HG03354 (cell line): ENCODE results near the gene MAP3K6.
A peak's percentile ranks its signal among the peaks of the same experiment; 100 is the strongest.

Experiments
- ATAC-seq: cut with Tn5 transposase; IDR thresholded peaks from one replicate; pipeline ENCODE4 v1.9.1; 2021; ENCODE audit warnings: mild to moderate bottlenecking; ENCODE audit not compliant: unreplicated experiment, poor library complexity, severe bottlenecking

The MAP3K6 gene

DNA sequence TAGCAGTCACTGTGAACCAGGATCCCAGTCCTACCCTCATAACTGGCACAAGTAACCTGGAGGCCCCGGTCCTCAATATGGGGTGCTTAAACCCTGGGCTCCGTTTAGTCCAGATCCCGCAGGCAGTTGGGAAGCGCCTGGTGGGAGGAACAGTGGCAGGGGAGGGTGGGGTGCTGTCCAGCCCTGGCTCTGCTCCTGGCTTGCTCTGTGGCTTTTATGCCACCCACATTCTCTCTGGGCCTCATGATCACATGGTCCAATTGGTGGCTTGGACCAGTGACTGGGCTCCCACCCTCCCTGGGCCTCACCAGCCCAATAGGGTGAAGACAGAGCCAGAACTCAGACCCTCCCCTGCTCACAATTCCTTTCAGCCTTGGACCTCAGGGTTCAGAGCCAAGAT is 13.5 kb upstream of the MAP3K6 start:
- no peak for ATAC-seq

DNA sequence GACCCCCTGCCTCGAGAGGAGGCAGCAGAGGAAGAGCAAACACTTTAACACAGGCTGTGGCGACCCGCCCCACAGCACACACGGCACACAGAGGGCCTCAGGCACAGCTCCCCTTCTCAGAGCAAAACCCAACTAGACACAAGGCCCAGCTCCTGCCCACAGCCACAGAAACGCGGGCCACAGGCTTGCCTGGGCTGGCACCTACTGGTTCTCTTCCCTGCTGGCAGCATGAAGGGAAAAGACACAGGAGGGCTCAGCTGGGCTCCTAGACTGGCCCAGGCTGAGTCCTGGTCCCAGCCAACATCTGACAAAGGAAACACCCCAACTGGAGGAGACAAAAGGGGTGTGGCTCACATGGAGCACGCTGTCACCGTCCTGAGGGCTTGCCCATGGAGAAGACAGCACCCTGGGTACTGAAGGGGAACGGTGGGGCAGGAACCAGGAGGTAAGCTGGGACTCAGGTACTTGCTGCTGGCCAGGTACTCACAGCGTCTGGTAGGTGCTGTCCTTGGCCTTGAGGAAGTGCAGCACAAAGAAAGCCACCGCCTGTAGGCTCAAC is 12.9 kb upstream of the MAP3K6 start:
- no peak for ATAC-seq

DNA sequence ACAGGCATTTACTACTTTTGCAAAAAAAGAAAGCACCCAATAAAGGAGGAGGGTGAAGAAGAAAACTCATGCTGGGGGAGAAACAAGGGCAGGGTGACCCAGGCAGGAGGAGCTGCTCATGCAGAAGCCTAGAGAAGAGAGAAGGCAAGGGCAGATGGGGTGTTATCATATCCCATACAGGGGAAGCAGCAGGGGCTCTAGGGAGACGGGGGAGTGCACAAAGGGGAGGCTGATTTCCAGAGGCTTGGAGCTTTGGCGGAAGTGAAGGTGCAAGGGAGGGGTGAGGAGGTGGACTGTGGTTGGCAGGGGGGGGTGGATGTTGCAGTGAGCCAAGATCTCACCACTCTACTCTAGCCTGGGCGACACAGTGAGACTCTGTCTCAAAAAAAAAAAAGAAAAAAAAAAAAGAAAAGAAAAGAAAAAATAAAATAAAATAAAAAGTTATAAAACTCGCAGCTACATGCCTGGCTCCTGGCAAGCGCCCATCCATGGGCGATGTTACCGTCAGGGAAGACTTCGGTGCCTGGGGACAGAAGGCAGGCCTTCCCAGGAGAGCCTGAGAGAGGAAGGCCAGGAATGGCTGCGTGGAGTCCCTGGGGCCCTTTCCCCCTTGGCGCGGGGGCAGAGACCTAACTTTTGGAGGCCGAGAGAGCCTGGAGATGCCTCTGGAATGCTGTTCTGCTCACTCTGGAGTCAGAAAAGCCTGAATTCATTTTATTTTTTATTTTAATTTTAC is 11.2 kb upstream of the MAP3K6 start:
- no peak for ATAC-seq

DNA sequence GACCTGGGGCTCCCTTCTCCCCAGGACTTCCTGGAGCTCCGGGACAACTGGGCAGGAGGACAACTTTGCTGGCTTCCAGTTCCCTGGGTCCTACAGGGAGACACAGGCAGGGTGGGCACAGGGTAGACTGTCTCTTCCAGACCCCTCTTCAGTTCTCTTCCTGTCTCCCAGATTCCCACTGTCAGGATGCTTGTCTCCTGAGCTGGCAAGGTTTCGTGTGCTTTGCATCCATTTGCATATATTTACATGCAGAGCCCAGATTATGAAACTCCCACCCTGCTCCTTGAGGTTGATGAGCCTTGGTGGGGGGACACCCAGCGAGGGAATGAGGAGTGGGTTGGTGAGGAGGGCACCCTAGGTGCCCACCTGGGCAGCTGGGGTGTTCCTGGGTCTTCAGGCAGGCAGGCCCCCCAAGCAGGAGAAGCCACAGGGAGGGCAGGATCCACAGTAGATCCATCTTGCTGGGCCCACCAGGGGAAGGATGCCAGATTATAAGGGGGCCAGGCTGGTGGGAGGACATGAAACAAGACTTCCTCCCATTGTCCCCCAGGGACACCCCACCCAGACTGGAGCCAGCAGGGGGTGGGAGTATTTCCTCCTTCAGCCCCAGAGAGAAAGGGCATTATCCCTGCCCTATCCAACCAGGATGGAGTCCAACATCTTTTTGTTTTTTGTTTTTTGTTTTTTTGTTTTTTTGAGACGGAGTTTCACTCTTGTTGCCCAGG is 7.8 kb upstream of the MAP3K6 start, which contains the start of gene FCN3:
Gene FCN3 (minus strand): TSS at position 463 of the 725 bp plus-strand sequence. CDS start 6 bp downstream, at position 457.
- ATAC-seq, result no peak

DNA sequence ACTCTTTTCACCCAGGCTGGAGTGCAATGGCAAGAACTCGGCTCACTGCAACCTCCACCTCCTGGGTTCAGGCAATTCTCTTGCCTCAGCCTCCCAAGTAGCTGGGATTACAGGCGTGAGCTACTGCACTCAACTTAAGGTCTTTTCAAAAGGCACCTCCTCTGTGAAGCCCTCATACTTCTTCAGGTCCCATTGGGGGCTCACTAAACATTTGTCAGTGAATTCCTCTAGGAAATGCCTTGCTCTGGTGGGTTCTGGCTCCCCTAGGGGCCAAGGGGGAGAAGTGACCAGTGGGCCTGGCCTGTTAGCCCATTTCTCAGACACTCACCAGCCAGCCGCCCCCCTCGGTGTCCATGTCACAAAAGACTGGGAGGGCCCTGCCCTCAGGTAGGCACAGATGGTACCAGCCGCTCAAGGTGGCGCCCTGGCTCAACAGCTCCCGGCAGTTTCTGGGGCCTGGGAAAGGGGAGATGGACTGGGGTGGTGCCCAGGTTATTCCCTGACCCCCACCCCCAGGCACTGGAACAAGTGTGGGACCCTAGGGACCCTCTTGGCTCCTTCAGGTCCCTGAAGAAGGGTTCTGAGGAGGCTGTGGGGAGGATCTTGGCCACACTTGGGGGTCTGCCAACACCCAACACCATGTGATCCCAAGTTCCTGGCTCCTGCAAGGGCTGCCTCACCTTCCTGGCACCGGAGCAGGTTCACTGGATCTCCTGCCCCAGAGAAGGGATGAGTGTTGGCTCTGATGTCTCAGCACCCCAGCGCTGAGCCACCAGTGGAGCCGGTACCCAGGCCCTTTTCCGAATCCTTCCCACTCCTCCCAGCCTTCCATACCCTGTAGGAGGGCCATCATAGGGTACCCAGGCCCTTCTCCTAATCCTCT is 6.3 kb upstream of the MAP3K6 start:
- ATAC-seq, result no peak

DNA sequence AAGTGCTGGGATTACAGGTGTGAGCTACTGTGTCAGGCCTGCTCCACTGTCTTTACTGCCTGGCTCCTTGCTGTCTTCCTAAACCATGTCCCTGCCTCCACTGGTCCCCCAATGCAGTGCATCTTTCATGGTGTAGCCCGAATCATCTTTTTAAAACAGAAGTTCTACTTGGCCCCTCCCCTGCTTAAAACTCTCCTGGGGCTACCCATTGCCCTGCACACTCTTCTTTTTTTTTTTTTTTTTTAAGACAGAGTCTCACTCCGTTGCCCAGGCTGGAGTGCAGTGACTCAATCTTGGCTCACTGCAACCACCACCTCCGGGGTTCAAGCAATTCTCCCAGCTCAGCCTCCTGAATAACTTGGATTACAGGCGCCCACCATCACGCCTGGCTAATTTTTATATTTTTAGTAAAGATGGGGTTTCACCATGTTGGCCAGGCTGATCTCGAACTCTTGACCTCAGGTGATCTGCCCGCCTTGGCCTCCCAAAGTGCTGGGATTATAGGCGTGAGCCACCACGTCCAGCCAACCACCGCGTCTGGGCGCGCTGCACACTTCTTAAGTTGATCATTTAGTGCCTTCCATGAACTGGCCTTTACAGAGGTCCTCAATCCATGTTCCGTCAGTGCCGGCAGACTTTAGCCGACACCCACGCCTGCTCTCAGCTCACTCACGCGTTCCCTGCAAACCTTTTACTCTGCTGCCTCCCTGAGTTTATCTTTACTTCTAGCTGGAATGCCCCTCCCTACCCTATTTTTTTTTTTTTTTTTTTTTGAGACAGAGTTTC is 5.5 kb upstream of the MAP3K6 start:
- ATAC-seq, result no peak

DNA sequence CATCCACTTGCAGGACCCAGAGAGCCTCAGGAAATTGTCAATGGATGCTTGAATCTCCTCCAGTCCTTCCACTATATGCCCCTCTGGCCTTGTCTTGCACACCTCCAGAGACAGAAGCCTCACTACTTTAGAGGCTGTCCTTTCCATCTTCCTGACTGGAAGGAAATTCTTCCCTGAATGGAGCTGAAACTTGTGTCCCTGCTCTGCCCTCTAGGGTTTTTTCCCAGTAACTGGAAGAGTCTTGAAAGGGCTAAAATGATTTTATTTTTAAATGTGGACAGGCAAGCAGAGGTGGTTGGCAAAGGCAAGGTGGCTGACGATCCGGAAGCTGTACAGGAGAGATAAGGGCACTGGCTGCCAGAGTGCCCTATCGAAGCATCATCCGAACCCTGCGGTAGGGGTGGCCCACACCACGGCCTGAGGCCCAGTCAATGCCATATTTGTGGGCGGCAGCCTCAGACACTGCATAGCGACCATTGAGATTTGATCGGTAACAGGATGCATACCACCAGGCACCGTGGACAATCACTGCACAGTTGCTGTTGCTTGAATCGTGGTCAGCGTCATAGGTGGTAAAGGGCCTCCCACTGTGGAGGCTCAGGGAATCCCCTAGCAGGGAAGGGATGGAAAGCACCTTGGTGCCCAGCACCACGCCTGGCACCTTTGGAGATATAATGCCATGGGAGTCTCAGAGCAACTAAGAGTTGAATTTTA is 2.3 kb upstream of the MAP3K6 start:
- no peak for ATAC-seq

DNA sequence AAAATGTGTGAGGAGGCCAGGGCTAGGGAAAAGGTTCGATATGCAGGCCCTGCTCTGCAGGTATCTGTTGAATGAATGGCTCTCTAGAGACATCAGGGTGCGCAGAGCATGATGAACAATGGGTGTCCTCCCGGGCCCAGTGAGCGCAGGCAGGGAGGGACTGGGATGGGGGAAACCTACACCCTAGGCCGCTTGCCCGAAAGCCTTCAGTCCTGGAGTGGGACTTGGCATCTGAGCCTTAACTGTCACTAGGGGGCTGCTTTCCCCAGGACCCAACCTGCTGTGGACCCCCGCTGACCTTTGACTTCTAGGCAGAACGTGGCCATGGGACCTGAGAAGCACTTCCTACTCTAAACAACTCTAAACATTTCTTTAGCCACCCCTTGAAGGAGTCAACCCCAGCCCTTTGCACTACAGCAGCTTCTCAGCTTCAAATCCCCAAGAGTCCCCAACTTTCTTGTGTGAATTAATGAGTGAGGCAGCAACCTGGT is 444 bp upstream of the MAP3K6 start:
- no peak for ATAC-seq

DNA sequence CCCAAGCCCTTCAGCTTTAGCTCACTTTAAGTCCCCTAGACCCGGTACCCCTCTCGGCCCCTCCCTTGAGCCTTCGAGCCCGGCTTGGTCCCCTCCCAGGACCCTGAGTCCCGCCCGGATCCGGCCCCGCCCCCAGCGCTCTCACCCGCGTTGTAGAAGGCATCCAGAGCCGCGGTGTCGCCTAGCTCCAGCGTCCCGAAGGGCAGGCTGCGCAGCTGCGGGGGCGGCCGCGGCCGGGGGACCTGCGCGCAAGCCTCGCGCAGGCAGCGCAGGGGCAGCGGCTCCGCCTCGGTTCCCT is 699 bp downstream of the MAP3K6 start:
- ATAC-seq, result peak; percentile 43

DNA sequence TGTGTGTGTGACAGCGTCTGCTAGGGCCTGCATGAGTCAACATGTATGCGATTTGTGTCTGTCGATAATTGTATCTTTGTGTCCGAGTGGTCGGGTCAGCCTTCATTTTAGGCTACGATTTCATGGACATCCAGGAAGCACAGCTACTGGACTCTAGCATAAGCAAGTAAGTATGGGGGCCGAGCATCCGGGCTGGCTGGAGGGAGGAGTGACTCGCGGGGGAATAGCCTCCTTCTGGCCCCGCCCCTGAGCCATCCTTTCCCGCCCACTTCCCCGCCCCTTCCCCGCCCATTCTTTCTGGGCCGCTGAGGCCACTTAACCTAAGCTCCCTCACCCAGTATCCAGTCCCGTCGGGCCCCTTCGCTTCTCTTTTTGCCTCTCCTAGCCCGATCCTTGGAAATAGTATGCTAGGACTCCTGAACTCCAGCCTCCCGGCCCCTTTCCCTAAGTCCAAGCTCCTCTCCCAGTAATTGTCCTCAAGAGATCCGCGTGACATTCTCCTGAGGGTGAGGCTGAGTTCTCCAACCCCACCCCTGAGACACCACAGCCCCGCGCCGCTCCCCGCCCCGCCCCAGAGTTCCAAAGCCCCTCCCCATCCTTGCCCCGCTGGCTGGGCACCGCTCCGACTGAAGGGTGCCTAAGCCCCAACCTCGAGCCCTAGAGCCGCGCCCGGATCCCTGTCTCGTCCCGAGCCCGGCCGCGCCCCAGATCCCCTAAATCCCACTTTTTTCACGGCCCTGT is 1.2 kb downstream of the MAP3K6 start:
- peak; percentile 51 for ATAC-seq

DNA sequence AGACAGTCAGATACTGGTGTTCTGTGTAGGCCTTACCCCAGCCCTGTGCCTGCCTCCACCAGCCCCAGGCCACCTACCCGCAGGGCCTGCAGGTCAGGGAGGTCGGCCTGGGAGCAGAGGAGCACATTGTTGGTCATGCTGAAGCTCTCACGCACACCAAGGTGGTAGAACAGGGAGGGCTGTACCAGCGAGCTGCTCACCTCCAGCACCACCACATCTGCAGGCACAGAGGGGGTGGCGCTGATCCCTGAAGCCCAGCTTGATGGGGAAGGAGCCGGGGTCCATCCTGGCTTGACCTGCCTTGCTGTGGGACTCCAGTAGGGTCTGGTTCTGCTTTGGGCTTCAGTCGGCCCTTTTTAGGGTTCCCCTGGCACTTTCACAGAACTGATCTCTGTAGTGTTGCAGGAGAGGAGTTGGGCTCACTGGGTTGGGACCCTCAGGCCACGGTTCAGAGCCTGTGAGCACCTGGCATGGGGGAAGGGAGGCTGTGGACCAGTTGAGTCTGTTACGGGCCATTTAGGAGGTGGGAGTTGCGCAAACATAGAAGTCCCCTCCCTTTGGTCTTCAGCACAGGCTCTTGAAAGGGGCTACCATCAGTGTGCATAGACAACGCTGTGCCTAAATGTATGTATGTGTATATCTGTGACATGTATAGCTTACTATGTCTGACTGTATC is 1.9 kb downstream of the MAP3K6 start:
- ATAC-seq, result peak; percentile 35

DNA sequence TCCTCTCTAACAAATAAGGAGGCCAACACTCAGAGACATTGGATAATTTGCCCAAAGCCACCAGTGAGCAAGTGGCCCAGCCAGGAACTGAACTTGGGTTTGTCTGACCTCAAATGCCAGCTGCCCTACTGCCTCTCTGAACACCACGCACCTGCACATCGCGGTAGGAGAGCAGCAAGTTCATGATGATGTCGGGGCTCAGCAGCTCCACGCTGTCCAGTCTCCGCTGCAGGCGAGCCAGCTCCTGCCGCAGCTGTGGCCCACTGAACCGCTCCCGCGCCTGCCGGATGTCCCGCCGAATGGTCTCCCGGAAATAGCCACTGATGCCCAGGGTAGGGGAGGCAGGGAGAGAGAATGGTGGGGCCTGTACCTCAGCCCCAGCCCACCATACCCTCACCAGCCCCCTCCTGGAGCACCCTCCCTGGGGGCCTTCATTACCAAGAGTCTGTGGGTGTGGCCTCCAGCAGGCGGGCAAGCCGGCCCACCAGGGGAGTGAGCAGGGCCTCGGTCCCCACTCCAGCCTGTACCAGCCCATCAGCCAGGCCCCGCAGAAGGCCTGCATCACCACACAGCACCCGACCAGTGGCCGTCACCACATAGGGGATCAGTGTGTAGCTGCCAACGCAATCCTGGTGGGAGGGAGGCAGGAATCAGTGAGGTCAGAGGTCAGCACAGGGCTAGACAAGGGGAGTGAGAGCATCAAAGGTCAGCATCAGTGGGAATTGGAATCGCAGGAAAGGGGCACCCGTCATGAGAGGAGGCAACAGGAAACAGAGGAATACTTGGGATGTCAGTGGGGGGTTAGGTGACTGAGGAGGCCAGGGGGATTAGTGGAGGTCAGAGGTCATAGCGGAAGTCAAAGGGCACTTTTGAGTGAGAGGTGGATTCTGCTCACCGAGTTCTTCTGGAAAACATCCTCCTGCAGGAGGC is 2.7 kb downstream of the MAP3K6 start:
- no peak for ATAC-seq

DNA sequence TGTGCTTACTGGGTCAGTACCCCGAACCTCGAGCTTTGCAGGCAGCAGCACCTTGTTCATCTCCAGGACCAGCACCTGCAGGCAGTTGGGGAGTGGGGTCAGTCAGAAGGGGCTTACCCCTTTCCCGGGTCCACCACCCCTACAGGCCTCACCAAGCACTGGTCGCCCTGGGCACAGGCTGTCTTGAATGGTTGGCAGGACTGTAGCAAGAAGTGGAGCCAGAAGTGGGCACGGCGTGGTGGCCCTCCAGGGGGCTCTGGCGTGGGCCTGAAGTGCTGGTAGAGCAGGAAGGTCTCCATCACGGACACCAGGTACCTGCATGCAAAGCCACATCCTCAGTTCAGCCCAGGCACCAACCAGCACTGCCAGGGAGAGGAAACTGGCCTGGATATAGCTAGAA is 5.2 kb downstream of the MAP3K6 start:
- no peak for ATAC-seq

DNA sequence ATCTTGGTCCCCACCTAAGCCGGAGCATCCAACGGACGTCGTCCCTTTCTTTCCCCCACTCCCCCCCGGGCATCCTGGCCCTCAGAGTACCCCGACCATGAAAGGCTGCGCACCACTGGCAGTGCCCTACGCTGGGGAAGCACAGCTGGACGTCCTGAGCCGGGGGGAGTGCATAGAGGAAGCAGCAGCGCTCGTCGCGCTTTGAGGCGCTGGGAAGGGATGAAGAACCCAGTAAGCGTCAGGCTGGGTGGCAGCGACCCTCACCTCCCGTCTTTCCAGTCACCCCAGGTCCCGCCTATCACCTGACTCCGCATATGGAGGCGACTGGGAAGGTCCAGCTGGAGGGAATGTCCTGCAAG is 5.7 kb downstream of the MAP3K6 start:
- no peak for ATAC-seq

DNA sequence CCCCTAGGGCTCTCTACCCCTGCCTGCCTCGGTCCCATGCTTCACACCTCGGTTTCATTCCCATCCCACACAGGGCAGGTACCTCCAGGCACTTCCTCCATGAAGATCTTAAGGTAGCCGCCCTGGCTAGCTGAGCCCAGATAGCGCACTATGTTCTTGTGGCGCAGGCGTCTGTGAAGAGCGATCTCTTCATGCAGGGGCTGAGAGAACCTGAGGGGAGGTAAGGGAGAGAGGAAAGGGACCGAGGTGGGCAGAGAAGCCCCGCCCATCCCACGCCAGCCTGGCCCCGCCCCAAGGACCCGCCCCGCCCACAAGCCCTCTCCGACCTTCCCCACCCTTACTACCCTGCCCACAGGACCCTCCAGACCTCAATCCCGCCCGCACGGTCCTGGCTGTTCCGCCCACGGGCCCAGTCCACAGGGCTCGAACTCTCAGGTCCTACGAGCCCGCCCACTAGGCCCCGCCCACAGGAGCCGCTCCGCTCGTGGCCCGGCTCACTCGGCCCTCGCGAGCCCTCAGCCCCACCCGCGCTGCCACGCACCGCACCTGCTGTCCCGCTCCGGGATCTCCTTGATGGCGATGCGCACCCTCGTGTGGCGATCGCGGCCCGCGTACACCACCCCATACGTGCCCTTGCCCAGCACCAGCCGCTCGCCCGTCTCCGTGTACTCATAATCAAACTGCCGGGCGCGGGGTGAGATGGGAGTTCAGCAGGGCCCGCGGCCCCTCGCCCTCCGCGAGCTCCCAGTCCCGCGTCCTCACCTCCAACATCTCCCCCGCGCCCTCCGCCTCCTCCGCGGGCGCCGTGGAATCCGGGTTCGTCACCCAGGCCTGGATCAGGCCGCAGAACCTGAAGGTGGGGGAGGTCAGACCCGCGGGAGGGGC is 6.4 kb downstream of the MAP3K6 start:
- no peak for ATAC-seq

DNA sequence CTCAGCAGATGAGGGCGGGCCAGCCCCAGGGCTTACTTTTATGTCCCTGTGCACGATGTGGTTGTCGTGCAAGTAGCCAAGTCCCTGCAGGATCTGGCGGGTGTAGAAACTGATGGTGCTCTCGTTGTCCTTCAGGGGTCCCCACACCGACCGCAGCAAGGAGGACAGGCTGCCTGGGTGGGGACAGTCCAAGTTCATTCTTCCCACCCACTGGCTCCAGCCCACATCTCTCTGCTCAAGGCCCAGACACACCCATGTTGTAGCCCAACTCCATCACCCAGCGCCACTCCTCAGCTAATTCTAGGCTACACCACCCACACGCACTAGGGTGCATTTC is 7.0 kb downstream of the MAP3K6 start:
- no peak for ATAC-seq
